Hepatocyte (in vitro differentiated cells): ENCODE results near the gene SSH3. TPM values are rescaled to one million over a fixed set of nuclear protein-coding genes. Genes with fewer than 3 reads are reported as not detected.

ENCODE experiments used
- DNase-seq: peaks from one replicate; pipeline ENCODE4 v3.0.0-alpha.2; 2016; ENCODE audit warnings: low spot score
- H2AFZ ChIP-seq: fragments of 200-600 bp; sonication (generic); 2 replicates; pipeline ENCODE4 v1.6.0; 2016; ENCODE audit warnings: antibody characterized with exemption, mild to moderate bottlenecking
- H3K27ac ChIP-seq: fragments of 200-600 bp; sonication (generic); 2 replicates; pipeline ENCODE4 v1.5.1; 2016; ENCODE audit warnings: mild to moderate bottlenecking
- H3K27me3 ChIP-seq: fragments of 200-600 bp; sonication (generic); 2 replicates; pipeline ENCODE4 v1.6.1; 2016
- H3K36me3 ChIP-seq: fragments of 200-600 bp; sonication (generic); replicated peaks from 2 replicates; pipeline ENCODE4 v1.5.1; 2016; ENCODE audit warnings: low read depth; ENCODE audit not compliant: insufficient read depth
- H3K4me1 ChIP-seq: fragments of 200-600 bp; sonication (generic); 2 replicates; pipeline ENCODE4 v1.5.1; 2016; ENCODE audit warnings: mild to moderate bottlenecking, moderate library complexity; ENCODE audit not compliant: insufficient read depth
- H3K4me2 ChIP-seq: fragments of 200-600 bp; sonication (generic); 2 replicates; pipeline ENCODE4 v1.6.0; 2016
- H3K4me3 ChIP-seq: fragments of 200-600 bp; sonication (generic); 2 replicates; pipeline ENCODE4 v1.5.1; 2016; ENCODE audit warnings: mild to moderate bottlenecking
- H3K79me2 ChIP-seq: fragments of 200-600 bp; sonication (generic); 2 replicates; pipeline ENCODE4 v1.6.0; 2017; ENCODE audit warnings: mild to moderate bottlenecking
- H3K9me2 ChIP-seq: fragments of 200-600 bp; sonication (generic); replicated peaks from 2 replicates; pipeline ENCODE4 v1.6.0; 2017; ENCODE audit warnings: mild to moderate bottlenecking; ENCODE audit not compliant: insufficient read depth
- H3K9me3 ChIP-seq: fragments of 200-600 bp; sonication (generic); 2 replicates; pipeline ENCODE4 v1.5.1; 2016; ENCODE audit warnings: low read depth, mild to moderate bottlenecking
- H4K20me1 ChIP-seq: fragments of 200-600 bp; sonication (generic); 2 replicates; pipeline ENCODE4 v1.6.0; 2016; ENCODE audit warnings: mild to moderate bottlenecking; ENCODE audit not compliant: insufficient read depth, poor library complexity, severe bottlenecking
- EZH2 ChIP-seq: fragments of 200-600 bp; sonication (generic); IDR thresholded peaks from 2 replicates; pipeline ENCODE4 v1.6.1; 2016; ENCODE audit warnings: antibody characterized with exemption, mild to moderate bottlenecking, borderline replicate concordance
- EZH2phosphoT487 ChIP-seq: fragments of 200-600 bp; sonication (generic); IDR thresholded peaks from one replicate; pipeline ENCODE4 v1.6.1; 2018; ENCODE audit warnings: antibody characterized with exemption, mild to moderate bottlenecking, low read depth, moderate library complexity; ENCODE audit not compliant: unreplicated experiment, severe bottlenecking
- WGBS: methylation state at CpG from one replicate; pipeline ENCODE4 v1.1.6; 2016; ENCODE audit warnings: low lambda C conversion rate; ENCODE audit errors: missing lambda C conversion rate; 5-methylcytosine and 5-hydroxymethylcytosine counted together
- polyA plus RNA-seq: library from polyadenylated mRNA; unstranded; fragments of >200 nt; fragmentation: Nextera tagmentation; extraction: Ambion mirVana; gene quantifications from 2 replicates; pipeline ENCODE4 v1.2.1, GENCODE V29; 2016
- total RNA-seq: library from RNA; depleted of rRNA; stranded (reverse); fragments of >200 nt; gene quantifications from 2 replicates; pipeline ENCODE4 v1.2.3, GENCODE V29; 2014
- TF ChIP-seq, protein P1 (sequence below): fragments of 200-600 bp; sonication (generic); IDR thresholded peaks from 2 replicates; pipeline ENCODE4 v1.5.1; 2016; ENCODE audit warnings: antibody characterized with exemption, mild to moderate bottlenecking; ENCODE audit not compliant: poor library complexity

SSH3 gene
- total and polyA plus RNA-seq, 2 experiments from 2014 or later: 29.7 to 49.5 TPM

- Histone ChIP-seq H3K4me2 (no peak overlapping the region), H3K27me3 (no peaks in the 10 kb centered on the region), H2AFZ (no peak overlapping the region), H3K4me1 (peaks cover 24% of the 10 kb centered on the region), H3K4me3 (no peak overlapping the region), H3K9me3 (peaks cover 7% of the 10 kb centered on the region), H4K20me1 (no peaks in the 10 kb centered on the region), H3K9me2 (no peaks in the 10 kb centered on the region), H3K79me2 (peaks cover 52% of the 10 kb centered on the region), H3K36me3 (peaks cover 7% of the 10 kb centered on the region), H3K27ac (no peak overlapping the region)
- no peak for TF ChIP-seq EZH2phosphoT487
- DNase-seq: no peak
- 96% methylated on average over 33 of the region's 33 CpGs for WGBS
Measured at GRCh38 chr11:67291481-67292381, 11.6 kb upstream of the SSH3 start.

- Histone ChIP-seq H3K27ac (no peak overlapping the region), H3K36me3 (peaks cover 7% of the 10 kb centered on the region), H3K4me1 (peaks cover 15% of the 10 kb centered on the region), H3K9me3 (peaks cover 7% of the 10 kb centered on the region), H2AFZ (no peak overlapping the region), H3K79me2 (peaks cover 55% of the 10 kb centered on the region), H3K4me3 (no peak overlapping the region), H3K9me2 (no peaks in the 10 kb centered on the region), H4K20me1 (no peaks in the 10 kb centered on the region), H3K4me2 (no peak overlapping the region), H3K27me3 (no peaks in the 10 kb centered on the region)
- 63% methylated on average over 3 of the region's 3 CpGs for WGBS
- TF ChIP-seq, protein P1, sequence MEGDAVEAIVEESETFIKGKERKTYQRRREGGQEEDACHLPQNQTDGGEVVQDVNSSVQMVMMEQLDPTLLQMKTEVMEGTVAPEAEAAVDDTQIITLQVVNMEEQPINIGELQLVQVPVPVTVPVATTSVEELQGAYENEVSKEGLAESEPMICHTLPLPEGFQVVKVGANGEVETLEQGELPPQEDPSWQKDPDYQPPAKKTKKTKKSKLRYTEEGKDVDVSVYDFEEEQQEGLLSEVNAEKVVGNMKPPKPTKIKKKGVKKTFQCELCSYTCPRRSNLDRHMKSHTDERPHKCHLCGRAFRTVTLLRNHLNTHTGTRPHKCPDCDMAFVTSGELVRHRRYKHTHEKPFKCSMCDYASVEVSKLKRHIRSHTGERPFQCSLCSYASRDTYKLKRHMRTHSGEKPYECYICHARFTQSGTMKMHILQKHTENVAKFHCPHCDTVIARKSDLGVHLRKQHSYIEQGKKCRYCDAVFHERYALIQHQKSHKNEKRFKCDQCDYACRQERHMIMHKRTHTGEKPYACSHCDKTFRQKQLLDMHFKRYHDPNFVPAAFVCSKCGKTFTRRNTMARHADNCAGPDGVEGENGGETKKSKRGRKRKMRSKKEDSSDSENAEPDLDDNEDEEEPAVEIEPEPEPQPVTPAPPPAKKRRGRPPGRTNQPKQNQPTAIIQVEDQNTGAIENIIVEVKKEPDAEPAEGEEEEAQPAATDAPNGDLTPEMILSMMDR: no peak
- no peak for TF ChIP-seq EZH2phosphoT487
- no peak for TF ChIP-seq EZH2
- no peak for DNase-seq
Measured at GRCh38 chr11:67292671-67293070, 10.7 kb upstream of the SSH3 start.

- Histone ChIP-seq H3K4me2 (no peak overlapping the region), H3K9me2 (no peaks in the 10 kb centered on the region), H3K4me3 (no peak overlapping the region), H3K79me2 (peaks cover 55% of the 10 kb centered on the region), H3K4me1 (peaks cover 11% of the 10 kb centered on the region), H3K9me3 (peaks cover 7% of the 10 kb centered on the region), H4K20me1 (no peaks in the 10 kb centered on the region), H3K27ac (no peak overlapping the region), H2AFZ (no peak overlapping the region), H3K36me3 (peaks cover 7% of the 10 kb centered on the region), H3K27me3 (no peaks in the 10 kb centered on the region)
- DNase-seq: no peak
- no peak for TF ChIP-seq EZH2
- 82% methylated on average over 3 of the region's 3 CpGs for WGBS
Measured at GRCh38 chr11:67293090-67293489, 10.2 kb upstream of the SSH3 start.

DNA sequence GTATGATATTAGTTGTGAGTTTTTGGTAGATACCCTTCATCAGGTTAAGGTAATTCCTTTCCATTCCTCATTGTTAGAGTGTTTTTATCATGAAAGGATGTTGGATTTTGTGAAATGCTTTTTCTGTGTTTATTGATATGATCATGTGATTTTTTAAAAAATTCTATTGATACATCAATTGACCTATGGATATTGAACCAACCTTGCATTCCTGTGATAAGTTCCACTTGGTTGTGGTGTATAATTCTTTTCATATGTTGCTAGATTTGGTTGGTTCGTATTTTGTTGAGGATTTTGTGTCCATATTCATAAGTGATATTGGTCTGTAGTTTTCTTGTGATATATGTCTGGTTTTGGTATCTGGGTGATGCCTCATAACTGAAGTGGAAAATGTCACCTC is 7.5 kb upstream of the SSH3 start:
- WGBS: 97% methylated on average over 1 of the region's 1 CpG
- DNase-seq: no peak
- Histone ChIP-seq H2AFZ (no peak overlapping the region), H3K36me3 (peaks cover 7% of the 10 kb centered on the region), H3K4me3 (no peak overlapping the region), H3K27me3 (no peaks in the 10 kb centered on the region), H3K4me2 (no peak overlapping the region), H3K9me2 (no peaks in the 10 kb centered on the region), H3K27ac (no peak overlapping the region), H3K4me1 (peaks cover 3% of the 10 kb centered on the region), H3K9me3 (peaks cover 7% of the 10 kb centered on the region), H3K79me2 (peaks cover 43% of the 10 kb centered on the region), H4K20me1 (no peaks in the 10 kb centered on the region)
- TF ChIP-seq EZH2phosphoT487 (no peak), EZH2 (no peak)
- TF ChIP-seq, protein P1: no peak
